Astrocyte of the spinal cord (primary cell): ENCODE data around the gene NUP210.

Experiments used
- DNase-seq: peaks from one replicate; pipeline ENCODE4 v3.0.0; 2011; ENCODE audit warnings: low read depth, low spot score
- H3K4me3 ChIP-seq: 2 replicates; pipeline ENCODE4 v1.5.1; 2011; ENCODE audit warnings: low read depth, mild to moderate bottlenecking, low read length, moderate library complexity
- CTCF ChIP-seq: IDR thresholded peaks from 2 replicates; pipeline ENCODE4 v1.5.1; 2012; ENCODE audit warnings: low read depth, mild to moderate bottlenecking, low read length, inconsistent platforms
- in situ Hi-C: cut with HindIII; loops from 2 replicates; pipeline ENCODE4 v1.10.0; 2017; ENCODE audit warnings: low sequenced_read_pairs

NUP210 gene

GRCh38 chr3:13339833-13340232 lies 80.3 kb downstream of the NUP210 start:
- no peak overlapping the region for H3K4me3 ChIP-seq
- TF ChIP-seq CTCF, result no peak
- in situ Hi-C loops, result no loop called here
- DNase-seq, result no peak

DNA sequence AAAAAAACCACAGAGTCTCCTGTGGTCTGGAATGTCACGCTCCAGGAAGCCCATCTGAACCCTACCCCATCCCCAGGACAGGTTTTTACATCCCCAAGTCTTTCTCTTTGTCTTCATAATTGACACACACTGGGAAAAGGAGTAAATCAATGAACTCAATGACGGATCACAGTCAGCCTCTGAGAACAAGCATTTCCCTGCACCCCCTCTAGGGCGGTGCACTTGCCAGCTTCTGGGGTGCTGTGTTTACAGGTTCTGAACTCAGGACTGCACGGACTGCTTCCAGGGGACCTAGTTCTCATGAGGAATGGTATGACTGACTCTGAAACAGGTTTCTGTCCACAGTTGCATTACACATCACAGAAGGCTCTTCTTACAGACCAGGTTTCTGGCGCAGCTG lies 81.1 kb downstream of the NUP210 start:
- DNase-seq, result no peak
- no peak for TF ChIP-seq CTCF
- no peak overlapping the region for H3K4me3 ChIP-seq
- in situ Hi-C loops, result no loop called here

DNA sequence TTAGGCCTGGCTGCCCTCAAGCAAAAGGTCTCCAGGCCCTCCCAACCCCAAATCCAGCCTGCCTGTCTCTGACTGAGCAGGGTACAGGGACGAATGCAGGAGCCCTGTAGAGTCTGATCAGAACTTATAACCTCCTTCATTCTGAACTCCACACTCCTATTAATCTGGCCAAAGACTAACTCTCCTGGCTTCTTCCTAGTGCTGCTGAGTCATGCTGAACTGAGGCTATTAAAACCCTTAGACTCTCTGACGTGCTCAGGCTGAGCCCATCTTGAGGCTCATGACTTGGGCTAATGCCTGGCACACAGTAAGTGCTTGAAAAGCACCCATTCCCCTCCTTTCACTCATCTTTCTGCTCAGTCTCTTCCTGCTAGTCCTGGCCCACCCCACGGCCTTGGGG lies 81.9 kb downstream of the NUP210 start:
- no peak for TF ChIP-seq CTCF
- no peak overlapping the region for H3K4me3 ChIP-seq
- in situ Hi-C loops, result no loop called here
- DNase-seq, result no peak

- TF ChIP-seq CTCF, result no peak
- DNase-seq, result no peak
- in situ Hi-C loops, result no loop called here
- H3K4me3 ChIP-seq, result no peak overlapping the region
Measured at GRCh38 chr3:13336592-13336991, 83.5 kb downstream of the NUP210 start.

DNA sequence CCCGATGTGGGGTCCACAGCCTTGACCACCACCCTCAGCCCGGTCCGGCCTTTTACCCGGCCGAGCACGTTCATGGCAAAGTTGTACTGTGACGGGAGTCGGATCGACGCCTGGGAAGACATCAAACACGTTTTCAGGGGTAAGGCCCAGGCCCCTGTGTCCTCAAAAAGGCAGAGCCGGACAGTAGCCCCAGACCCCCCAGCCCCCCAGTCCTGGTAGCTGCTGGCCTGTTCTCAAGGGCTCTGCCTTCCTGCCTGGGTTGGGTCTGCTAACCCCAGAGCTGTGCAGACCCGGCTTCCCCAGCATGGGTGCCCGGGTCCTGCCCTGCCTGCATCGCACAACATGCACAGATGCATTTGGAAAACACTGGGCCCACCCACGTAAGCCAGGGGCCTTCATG lies 84.6 kb downstream of the NUP210 start:
- TF ChIP-seq CTCF, result no peak
- DNase-seq, result no peak
- H3K4me3 ChIP-seq, result no peak overlapping the region
- in situ Hi-C loops, result no loop called here

DNA sequence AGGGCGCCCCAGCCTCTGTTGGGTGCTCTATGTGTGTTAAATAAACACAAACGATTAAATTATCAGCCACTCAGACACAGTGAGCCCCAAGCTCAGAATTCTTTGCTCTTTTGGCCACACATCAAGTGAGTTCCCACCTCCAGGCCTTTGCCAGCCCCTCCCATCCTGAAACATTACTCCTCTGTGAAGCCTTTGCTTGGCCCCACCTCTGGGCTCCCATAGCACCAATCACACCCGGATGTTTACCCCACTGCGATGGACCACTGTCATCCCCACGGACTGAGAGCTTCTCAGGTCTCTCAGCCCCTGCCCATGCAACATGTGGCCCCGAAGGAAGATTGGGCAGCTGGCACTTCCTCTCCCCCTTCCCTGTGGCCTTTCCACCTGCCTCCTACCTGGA lies 85.1 kb downstream of the NUP210 start:
- TF ChIP-seq CTCF, result no peak
- in situ Hi-C loops, result no loop called here
- no peak overlapping the region for H3K4me3 ChIP-seq
- DNase-seq, result no peak
